Measurements from ENCODE around the gene LAP3. TPM values are rescaled to one million over a fixed set of nuclear protein-coding genes. Genes with fewer than 3 reads are reported as not detected.
A peak's percentile ranks its signal among the peaks of the same experiment; 100 is the strongest.

Gene LAP3
- total and polyA plus RNA-seq, 4 donors, result 57.5 to 178 (median 110) TPM

DNA sequence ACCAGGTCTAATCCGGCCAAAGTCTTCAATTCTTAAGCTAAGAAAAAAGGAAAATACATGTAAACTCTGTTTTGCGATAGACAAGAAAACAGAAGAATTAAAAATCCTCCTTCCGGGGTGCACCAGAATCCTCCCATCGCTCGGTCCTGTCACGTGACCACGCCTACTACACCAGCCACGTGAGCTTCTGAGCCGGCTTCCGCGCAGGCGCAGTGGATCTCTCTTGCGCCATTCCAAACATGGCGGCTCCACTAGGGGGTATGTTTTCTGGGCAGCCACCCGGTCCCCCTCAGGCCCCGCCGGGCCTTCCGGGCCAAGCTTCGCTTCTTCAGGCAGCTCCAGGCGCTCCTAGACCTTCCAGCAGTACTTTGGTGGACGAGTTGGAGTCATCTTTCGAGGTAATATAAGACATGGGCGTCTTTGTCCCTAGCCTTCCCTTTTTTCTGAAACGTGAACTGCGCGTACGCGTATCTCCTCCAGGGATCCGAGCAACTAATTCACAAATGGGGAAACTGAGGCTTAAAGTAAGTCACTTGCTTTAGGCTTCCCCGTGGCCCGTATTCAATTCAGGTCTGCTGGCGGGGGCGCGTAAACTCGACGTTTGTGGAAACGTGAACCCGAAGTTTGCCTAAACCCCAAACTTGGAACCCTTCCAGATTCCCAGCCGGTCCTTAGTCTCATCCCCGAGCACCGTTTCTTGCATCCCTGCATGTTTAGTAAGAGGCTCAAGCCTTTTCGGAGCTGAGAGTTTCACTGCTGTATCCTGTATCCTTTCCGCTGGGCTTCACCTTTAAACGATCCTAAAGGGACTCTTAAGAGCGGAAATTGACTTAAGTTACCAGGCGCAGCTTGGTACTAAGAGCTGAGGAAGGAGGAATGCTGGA, 37.7 kb downstream of the LAP3 start, which contains the start of gene MED28:
Gene MED28 (plus strand): TSS at position 226 of the 884 bp plus-strand sequence. CDS start 14 bp downstream, at position 240.
- Histone ChIP-seq H3K9me3 (ENCODE audit: control insufficient read depth in 4 of 4, low read length in 3 of 4) (no peaks in the 10 kb centered on the region), H3K27ac (ENCODE audit: low read depth in 1 of 2, low read length in 2 of 2) (peak within 1 kb of the TSS; percentile 80 to 86), H3K36me3 (ENCODE audit: control insufficient read depth in 4 of 4, insufficient read depth in 3 of 4, low read depth in 1 of 4, low read length in 3 of 4) (peaks cover 0 to 5% (median 2%) of the 10 kb centered on the region in 4 donors), H3K27me3 (ENCODE audit: control insufficient read depth in 4 of 4, insufficient read depth in 4 of 4, low read length in 3 of 4) (no peaks in the 10 kb centered on the region), H3K4me1 (ENCODE audit: control insufficient read depth in 4 of 4, insufficient read depth in 4 of 4, low read length in 3 of 4) (peaks cover 4 to 26% (median 21%) of the 10 kb centered on the region in 4 donors), H3K9ac (ENCODE audit: low read depth in 1 of 2, low read length in 2 of 2) (peak within 1 kb of the TSS; percentile 80 to 99), H3K4me3 (ENCODE audit: low read depth in 1 of 3, low read length in 3 of 3) (peak within 1 kb of the TSS; percentile 55 to 99 (median 94))
- TF ChIP-seq JUND (IDR thresholded peaks at IDR 0.05) (peak in 1 of 2 donors; percentile 40), GABPA (IDR thresholded peaks at IDR 0.05 in 1 of 2, conservative IDR thresholded peaks at IDR 0.05 in 1 of 2) (peak in 1 of 2 donors; percentile 49), RAD21 (IDR thresholded peaks at IDR 0.05) (peak in 1 of 2 donors; percentile 15), EGR1 (IDR thresholded peaks at IDR 0.05; ENCODE audit: low read depth in 2 of 2) (peak in 1 of 2 donors; percentile 29), SP1 (IDR thresholded peaks at IDR 0.05) (peak; percentile 40), FOXA1 (IDR thresholded peaks at IDR 0.05) (no peak), NR2F2 (IDR thresholded peaks at IDR 0.05) (no peak), HNF4G (IDR thresholded peaks at IDR 0.05) (no peak), FOXA2 (IDR thresholded peaks at IDR 0.05) (no peak), RXRA (IDR thresholded peaks at IDR 0.05) (peak in 1 of 2 donors; percentile 15), YY1 (IDR thresholded peaks at IDR 0.05) (peak; percentile 99), TAF1 (conservative IDR thresholded peaks at IDR 0.05) (peak; percentile 49), HNF4A (conservative IDR thresholded peaks at IDR 0.05) (peak in 1 of 2 donors; percentile 11)
- TF ChIP-seq, protein P1, sequence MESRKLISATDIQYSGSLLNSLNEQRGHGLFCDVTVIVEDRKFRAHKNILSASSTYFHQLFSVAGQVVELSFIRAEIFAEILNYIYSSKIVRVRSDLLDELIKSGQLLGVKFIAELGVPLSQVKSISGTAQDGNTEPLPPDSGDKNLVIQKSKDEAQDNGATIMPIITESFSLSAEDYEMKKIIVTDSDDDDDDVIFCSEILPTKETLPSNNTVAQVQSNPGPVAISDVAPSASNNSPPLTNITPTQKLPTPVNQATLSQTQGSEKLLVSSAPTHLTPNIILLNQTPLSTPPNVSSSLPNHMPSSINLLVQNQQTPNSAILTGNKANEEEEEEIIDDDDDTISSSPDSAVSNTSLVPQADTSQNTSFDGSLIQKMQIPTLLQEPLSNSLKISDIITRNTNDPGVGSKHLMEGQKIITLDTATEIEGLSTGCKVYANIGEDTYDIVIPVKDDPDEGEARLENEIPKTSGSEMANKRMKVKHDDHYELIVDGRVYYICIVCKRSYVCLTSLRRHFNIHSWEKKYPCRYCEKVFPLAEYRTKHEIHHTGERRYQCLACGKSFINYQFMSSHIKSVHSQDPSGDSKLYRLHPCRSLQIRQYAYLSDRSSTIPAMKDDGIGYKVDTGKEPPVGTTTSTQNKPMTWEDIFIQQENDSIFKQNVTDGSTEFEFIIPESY (IDR thresholded peaks at IDR 0.05), result peak; percentile 66
- TF ChIP-seq, protein P2, sequence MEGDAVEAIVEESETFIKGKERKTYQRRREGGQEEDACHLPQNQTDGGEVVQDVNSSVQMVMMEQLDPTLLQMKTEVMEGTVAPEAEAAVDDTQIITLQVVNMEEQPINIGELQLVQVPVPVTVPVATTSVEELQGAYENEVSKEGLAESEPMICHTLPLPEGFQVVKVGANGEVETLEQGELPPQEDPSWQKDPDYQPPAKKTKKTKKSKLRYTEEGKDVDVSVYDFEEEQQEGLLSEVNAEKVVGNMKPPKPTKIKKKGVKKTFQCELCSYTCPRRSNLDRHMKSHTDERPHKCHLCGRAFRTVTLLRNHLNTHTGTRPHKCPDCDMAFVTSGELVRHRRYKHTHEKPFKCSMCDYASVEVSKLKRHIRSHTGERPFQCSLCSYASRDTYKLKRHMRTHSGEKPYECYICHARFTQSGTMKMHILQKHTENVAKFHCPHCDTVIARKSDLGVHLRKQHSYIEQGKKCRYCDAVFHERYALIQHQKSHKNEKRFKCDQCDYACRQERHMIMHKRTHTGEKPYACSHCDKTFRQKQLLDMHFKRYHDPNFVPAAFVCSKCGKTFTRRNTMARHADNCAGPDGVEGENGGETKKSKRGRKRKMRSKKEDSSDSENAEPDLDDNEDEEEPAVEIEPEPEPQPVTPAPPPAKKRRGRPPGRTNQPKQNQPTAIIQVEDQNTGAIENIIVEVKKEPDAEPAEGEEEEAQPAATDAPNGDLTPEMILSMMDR (IDR thresholded peaks at IDR 0.05; ENCODE audit: low read depth, low read length, missing input control), result no peak
- TF ChIP-seq, protein P3, sequence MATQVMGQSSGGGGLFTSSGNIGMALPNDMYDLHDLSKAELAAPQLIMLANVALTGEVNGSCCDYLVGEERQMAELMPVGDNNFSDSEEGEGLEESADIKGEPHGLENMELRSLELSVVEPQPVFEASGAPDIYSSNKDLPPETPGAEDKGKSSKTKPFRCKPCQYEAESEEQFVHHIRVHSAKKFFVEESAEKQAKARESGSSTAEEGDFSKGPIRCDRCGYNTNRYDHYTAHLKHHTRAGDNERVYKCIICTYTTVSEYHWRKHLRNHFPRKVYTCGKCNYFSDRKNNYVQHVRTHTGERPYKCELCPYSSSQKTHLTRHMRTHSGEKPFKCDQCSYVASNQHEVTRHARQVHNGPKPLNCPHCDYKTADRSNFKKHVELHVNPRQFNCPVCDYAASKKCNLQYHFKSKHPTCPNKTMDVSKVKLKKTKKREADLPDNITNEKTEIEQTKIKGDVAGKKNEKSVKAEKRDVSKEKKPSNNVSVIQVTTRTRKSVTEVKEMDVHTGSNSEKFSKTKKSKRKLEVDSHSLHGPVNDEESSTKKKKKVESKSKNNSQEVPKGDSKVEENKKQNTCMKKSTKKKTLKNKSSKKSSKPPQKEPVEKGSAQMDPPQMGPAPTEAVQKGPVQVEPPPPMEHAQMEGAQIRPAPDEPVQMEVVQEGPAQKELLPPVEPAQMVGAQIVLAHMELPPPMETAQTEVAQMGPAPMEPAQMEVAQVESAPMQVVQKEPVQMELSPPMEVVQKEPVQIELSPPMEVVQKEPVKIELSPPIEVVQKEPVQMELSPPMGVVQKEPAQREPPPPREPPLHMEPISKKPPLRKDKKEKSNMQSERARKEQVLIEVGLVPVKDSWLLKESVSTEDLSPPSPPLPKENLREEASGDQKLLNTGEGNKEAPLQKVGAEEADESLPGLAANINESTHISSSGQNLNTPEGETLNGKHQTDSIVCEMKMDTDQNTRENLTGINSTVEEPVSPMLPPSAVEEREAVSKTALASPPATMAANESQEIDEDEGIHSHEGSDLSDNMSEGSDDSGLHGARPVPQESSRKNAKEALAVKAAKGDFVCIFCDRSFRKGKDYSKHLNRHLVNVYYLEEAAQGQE (IDR thresholded peaks at IDR 0.05), result peak; percentile 13
- TF ChIP-seq, protein P4, sequence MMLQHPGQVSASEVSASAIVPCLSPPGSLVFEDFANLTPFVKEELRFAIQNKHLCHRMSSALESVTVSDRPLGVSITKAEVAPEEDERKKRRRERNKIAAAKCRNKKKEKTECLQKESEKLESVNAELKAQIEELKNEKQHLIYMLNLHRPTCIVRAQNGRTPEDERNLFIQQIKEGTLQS (IDR thresholded peaks at IDR 0.05), result no peak
- TF ChIP-seq, protein P5, sequence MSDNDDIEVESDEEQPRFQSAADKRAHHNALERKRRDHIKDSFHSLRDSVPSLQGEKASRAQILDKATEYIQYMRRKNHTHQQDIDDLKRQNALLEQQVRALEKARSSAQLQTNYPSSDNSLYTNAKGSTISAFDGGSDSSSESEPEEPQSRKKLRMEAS (IDR thresholded peaks at IDR 0.05), result peak; percentile 65
- peak; percentile 93 for DNase-seq (ENCODE audit: low spot score)
- WGBS, result under 1% methylated on average over 46 of the region's 46 CpGs
